Left hindlimb (tissue), 1 donor: ENCODE data around the gene PHLDA2.
"Not testable (repeated sequence)": the region's sequence is repeated elsewhere in the genome, so short reads cannot be mapped to it uniquely, and the experiment has no call there.

ENCODE experiments used
- DNase-seq: peaks from one replicate; pipeline ENCODE4 v3.0.0-alpha.2; 2018

PHLDA2 gene

DNA sequence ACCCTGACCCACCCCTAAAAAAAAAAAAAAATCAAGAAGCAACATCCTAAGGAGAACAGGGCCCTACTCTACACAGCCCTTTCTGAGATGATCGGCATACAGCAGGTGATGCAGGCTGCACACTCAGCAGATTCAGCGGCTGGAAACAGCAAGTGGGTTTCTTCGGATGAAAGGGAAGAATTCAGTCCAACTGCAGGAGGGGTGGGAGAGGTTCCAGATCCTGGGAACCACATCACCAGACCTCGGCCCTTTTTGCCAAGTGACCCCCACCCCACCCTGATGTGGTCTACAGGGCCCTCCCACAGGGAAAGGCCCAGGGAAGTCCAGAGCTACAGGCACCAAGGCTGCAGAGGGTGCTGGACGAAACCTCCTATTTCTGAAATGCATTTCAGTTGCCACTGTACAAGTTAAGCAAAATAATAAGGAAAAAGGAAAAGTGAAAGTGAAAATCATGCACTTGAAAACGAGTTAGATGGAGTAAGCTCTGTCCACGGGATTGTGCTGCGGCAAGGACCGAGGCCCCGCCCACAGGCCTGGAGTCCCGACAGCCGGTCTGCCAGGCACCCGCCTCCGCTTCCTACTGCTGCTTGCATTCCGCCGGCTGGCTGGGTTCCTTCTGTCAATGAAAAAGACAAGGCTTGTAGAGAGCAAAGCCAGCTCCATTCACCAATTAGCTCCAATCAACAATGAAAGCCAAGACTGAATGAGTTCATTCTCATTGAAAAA, 16.0 kb upstream of the PHLDA2 start:
- peak; percentile 91 for DNase-seq

DNA sequence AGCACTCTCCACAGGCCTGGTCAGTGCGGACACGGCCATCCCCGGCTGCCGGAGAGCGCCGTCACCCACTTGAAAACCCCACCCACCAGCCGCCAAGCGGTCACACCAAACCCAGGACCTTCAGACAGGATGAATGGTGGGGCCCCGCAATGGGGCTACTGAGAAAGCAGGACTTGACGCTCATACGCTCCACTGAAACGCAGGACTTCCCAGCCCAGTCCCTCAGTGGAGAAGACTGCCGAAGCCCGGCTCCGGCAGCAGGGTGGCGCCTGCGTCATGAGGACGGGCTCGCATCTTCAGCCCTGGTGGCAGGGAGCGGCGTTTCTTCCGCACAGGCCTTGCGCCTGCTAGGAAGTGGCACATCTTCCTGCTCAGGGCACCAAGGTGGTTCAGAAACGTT, 15.3 kb upstream of the PHLDA2 start:
- DNase-seq: no peak

DNA sequence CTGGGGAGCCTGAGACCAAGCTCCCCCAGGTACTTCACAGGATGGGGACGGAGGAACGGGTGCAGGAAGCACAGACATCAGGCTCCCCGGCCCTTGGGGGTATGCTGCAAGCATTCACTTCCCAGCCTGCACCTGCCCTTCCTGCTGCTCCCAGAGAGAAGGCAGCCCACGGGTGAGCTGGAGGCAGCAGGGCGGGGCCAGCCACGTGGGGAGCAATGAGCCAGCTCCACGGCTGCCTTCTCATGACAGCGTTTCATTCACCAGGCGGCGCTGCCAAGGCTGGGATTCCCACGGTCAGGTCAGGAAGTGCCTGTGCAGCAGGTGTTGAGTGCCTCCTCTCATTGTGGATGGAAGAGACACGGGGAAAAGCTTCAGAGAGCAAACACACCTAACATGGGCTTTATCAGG, 14.5 kb upstream of the PHLDA2 start:
- DNase-seq: no peak

DNA sequence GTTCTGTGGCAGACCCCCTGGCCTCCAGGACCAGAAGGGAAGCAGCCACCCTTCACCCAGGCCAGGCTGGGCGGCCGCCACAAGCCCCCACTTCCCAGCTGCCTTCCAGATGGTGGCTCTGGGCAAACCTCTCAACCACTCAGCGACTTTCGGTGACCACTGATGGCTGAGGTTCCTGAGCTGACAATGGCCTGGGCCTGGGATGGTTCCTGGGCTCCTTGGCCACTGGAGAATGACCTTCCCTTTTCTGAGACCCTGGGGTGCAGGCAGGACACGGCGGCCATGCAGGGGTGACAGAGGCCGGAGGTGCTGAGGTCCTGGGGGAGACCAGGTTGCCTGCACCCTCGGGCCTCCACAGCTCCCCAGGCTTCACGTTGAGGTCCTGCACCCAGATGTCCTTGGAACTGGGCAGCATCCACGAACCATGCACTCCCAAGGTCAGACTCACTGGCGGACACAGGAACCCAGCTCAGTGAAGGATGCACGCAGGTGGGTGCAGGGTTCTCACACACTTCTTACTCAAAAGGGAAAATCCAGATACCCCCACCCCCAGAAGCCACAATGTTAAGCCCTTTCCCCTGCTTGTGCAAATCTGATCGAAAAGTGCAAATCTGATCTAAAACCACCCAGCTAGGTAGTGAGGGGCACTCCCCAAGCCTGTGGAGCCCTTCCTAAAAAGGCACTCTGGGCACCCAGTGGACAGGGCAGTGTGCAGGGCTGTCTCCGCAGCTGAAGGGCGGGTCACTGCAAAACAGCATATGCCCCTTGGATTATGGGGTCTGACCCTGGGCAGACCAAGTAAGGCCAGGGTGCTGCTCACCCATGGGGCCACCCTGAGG, 13.9 kb upstream of the PHLDA2 start:
- no peak for DNase-seq

DNA sequence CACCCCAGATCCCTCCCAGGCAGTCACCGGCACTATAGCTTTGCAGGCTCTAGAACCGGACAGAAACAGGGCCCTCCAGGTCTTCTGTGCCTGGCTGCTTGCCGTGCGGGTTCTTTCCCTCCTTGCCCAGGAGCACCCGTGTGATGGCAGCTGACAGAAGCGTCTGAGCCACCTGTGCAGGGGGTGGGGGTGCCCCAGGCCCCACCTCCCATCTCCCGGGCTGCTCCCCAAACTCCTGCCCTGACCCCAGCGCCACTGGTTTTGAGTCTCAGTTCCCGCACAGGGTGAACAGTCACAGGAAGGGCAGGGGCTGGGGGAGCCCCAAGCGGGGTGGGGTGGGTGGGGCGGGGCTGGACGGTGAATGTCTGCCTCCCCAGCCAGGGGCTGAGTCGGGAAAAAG, 13.2 kb upstream of the PHLDA2 start:
- no peak for DNase-seq

DNA sequence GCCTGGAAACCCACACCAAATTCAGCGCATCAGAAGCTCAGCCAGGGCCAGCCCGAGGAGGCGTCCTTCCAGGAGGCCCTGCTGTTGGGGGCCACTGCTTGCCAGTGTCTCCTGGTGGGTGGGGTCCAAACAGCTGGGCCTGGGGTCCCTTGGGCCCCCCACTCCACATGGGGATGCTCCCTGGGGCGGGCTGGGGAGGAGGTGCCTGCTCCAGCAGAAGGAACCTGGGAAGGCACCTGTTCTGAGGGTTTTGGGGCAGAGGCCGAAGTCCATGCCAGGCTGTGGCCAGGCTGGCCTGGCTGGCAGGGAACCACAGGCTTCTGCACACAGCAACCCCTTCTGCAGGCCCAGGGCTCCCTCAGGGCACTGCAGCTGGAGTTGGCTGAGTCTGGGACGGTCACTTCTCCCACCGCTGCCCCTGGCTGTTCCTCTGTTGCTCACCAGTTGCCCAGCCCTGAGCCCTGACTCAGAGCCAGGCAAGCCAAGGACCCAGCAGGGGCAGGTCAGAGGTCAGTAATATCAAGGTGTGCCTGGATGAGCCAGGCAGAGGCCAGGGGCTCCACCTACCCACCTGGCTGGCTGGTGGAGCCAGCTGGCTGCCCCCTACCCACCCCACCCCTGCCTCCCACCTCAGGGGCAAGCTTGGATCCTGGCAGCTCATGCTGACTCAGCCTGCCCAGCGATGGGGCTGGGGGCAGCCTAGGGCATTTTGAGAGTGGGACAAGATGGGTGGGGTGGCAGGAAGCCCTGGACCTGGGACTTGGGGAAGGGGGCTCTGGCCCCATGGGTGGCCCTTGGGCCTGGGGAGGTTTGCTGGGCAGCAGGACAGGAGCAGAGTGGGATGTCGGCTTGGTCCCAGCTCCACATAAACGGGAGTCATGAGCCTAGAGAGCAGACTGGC, 12.0 kb upstream of the PHLDA2 start:
- no peak for DNase-seq

DNA sequence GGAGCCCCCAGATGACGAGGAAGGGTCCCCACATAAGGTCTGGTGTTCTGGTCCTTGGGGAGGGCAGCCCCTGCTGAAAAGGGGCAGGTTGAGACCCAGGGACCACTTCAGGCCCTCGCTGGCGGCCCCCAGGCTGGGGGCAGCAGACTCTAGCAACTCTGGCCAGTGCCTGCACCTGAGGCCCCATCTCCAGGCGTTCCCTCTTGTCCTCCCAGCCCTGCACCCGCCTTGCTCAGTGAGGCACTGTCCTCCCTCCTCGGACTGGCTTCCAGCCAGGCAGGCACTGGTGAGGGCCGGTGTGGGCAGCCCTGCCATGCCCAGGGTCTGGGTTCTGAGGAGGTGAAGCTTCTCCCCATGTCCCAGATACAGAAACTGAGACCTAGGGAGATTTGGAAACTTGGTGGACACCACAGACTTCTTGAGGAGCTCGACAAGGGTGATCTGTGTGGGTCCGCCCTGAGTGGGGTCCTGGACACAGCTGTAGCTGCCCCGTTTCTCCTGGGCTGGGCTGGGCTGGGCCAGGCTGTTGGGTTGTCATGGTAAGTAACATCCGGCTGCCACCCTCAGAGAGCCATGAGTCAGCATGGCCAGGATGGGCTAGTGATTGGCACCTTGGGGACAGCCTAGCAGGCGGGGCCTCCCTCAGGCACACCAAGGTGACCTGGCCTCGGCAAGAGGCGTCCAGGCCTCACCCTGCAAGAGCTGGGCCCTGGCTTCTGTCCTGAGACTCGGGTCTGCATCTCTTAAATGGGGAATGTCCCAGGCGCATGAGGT, 11.1 kb upstream of the PHLDA2 start:
- no peak for DNase-seq

DNA sequence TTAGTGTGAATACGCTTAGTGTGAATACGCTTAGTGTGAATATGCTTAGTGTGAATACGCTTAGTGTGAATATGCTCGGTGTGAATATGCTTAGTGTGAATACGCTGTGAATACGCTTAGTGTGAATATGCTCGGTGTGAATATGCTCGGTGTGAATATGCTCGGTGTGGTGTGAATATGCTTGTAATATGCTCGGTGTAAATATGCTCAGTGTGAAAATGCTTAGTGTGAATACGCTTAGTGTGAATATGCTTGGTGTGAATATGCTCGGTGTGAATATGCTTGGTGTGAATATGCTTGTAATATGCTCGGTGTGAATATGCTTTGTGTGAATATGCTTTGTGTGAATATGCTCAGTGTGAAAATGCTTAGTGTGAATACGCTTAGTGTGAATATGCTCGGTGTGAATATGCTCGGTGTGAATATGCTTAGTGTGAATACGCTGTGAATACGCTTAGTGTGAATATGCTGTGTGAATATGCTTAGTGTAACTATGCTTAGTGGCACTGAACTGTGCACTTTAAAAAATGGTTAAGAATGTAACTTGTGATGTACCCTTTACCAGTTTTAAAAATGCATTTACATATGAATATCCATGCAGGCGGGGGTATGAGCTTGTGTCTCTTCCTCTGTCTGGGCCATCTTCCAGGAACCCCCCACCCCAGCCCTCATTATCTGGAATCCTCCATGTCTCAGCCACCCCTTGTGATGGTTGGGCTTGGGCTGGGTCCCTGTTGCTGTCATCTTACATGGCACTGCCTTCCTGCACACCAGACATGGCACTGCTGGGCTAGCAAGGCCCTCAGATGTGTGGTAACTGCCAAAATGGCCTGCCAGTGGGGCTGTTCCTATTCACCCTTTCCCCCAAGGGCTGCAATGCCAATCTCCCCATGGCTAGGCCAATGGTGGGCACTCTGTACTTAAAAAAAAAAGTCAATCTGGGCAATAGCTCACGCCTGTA, 9.5 kb upstream of the PHLDA2 start:
- not testable (repeated sequence) for DNase-seq

DNA sequence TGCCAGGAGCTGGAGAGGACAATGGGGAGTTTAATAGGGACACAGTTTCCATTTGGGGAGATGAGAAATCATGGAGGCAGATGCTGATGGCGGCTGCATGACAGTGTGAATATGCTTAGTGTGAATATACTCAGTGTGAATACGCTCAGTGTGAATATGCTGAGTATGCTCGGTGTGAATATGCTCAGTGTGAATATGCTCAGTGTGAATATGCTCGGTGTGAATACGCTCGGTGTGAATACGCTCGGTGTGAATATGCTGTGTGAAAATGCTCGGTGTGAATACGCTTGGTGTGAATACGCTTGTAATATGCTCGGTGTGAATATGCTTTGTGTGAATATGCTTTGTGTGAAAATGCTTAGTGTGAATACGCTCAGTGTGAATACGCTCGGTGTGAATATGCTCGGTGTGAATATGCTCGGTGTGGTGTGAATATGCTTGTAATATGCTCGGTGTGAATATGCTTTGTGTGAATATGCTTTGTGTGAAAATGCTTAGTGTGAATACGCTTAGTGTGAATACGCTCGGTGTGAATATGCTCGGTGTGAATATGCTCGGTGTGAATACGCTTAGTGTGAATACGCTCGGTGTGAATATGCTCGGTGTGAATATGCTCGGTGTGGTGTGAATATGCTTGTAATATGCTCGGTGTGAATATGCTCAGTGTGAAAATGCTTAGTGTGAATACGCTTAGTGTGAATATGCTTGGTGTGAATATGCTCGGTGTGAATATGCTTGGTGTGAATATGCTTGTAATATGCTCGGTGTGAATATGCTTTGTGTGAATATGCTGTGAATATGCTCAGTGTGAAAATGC, 8.6 kb upstream of the PHLDA2 start:
- not testable (repeated sequence) for DNase-seq

DNA sequence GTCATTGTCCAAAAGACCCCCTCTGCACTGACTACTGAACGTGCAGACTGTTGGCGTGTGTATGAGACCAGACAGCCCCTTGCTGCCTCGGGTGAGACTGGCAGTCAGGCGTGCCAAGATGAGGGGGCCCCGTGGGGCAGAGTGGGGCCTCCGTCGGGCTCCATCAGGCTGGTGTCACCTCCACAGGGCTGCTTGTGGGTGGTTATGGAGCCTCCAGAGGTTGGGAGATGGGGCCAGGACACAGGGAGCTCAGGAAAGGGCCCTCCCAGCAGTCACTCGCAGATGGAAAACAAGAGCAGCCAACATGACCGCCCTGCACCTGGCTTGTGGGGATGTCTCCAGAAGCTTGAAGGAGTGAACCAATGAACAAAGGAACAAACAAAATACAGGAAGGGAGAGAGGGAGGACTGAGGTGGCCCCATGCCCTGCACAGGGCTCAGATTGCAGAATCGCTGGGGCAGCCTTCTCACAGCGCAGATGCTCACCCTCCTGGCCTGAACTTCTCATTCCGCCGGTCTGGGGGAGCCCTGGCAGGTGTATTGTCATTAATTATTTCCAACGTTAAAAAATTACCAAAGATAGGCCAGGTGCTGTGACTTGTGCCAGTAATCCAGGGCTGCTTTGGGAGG, 5.5 kb upstream of the PHLDA2 start:
- no peak for DNase-seq

DNA sequence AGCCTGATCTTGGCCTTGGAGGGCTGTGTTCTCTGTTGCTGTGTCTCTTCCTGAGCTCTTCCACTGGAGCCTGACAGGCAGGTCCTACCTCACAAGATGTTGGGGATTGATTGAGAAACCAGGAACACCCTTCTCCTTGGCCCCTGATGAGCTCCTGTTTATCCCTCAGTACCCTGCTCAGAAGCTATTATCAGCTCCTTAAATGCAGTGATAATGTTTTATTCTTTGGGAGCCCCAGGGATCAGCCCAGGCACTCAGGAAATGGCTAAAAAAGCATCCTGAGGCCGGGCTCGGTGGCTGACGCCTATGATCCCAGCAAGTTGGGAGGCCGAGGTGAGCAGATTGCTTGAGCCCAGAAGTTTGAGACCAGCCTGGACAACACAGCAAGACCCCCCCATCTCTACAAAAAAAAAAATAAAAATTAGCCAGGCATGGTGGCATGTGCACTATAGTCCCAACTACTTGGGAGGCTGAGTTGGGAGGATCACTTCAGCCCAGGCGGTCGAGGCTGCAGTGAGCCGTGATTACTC, 4.9 kb upstream of the PHLDA2 start:
- DNase-seq: no peak

DNA sequence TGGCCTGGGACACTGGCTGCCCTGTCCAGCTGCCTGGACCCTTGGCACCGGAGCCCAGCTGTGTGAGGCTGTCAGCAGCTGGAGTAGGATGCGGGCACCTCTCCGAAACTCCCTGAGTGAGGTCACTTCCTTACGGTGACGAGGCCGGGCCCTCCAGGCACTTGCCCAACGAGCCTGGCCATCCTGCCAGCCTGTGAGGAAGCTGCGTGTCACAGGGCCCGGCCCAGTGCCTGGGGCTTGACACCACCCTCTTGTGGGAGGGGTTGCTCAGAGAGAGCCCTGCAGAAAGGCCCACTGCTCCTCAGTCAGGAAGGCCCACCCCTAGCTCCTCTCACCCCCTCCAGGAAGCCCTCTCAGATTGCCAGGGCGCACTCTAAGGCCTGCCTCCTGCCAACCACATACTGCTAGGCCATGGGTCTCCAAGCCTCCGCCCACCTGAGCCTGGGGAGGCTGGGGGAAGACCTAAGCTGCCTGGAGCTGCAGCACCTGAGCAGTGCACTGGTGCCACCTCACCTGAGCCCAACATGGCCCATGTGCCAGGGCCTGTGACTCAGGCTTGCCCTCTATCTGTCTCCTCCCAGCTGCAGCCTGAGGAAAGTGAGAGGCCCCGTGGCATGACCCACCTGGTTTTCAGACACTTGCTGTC, 4.3 kb upstream of the PHLDA2 start:
- peak; percentile 66 for DNase-seq

DNA sequence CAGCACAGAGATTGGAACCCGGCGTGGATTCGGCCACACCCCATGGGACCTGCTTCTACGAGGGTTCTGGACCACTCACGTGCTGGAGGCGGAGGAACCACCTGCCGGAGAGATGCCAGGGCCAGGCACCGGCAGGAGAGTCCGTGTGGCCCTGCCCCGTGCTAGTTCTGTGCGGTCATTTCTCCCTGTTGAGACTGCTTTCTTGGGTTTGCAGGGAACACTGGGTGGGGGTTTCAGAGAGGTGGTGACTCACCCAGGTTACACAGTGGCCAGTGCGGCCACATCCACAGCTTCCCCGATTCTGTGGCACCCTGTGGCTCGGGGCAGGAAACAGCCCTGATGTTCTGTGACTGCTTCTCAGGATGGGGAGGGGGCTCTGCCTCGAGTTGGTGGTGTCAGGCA, 3.6 kb upstream of the PHLDA2 start:
- peak; percentile 43 for DNase-seq

DNA sequence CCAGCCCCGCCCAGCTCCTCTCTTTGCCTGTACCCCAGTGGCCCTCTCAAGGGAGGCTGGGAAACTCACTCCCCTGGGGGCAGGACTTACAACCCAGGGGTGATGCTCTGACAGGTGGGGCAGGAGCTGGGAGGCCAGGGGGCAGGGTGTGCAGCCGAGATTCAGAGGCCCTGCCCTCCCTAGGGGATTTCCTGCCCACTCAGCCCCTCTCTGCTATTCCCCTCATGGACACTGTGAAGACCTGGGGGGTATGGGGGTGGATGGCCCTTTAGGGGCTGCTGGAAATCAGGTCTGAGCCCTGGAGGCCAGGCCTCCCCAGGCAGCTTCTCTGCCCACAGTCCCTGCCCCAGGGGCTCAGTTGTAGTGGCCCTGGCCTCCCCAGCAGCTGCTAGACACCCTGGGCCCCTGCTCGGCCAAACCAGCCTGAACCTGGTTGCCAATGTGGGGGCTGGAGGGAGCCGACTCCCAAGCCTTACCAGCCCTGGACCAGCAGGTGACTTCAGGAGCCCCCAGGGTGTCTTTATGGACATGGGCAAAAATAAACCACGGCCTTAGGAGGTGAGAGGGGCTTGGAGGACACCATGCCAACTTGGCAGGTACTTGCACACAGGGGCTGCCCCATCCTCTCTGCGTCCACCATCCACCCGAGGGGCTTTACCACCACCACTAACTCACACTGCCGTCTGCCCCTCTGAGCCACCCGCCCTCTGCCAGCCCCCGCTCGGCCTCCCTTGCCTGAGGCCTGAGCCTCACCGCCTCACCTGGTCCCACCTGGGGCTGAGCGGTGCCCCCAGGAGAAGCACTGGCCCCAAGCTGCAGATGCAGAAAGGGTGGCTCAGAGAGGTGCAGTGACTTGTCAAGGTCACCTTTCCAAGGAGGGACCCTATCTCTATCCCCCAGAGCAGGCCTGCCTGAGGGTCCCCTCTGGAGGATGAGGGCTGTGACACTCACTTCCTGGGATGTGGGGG, 2.8 kb upstream of the PHLDA2 start:
- peak; percentile 31 for DNase-seq

DNA sequence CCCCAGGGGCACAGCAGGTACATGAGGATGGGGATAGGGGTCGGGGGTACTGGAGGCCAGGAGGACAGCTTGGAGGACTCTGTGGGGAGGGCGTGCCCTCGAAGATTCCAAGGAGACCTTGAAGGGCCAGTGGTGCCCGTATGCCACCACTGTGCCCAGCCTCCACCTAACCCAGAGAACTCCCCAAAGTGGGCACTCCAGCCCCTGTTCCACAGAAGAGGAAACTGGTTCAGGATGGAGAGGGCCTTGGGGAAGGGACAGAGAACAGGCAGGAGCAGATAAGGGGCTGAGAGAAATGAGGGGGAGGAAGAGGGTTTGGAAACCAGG, 2.2 kb upstream of the PHLDA2 start:
- DNase-seq: no peak

DNA sequence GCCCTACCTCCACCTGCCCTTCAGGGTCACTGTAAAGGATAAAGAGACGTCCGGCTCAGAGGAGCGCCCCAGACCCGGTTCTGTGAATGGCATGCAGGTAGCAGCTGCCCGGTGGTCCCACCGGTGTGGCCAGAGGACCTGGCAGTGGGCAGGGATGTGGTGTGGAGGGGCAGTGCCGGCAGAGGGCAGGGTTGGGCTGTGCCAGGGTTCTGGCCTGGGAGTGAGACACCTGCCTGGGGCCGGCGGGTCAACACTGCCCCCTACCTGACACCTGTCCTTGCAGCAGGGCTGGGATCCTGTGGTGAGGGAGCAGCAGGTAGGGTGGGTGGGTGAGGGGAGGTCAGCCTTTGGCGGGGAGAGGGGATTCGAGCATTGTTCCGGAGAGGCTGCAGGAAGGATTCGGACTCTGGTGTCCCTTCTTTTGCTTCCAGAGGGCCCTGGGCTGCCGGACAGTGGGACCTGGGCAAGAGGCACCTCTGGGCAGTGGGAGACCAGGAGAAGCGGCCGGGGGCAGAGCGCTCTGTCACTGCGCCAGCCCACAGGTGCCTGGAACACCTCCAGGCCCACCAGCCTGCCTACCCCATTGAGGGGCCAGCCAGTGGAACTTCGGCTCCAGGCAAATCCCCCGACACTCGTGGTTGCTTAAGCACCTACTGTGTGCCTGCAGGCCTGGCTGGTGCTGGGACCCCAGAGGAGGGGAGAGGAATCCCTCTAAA, 1.6 kb upstream of the PHLDA2 start:
- no peak for DNase-seq
